HepG2 (cell line): Measurements from ENCODE around the gene SLC6A12. TPM values are rescaled to one million over a fixed set of nuclear protein-coding genes. Genes with fewer than 3 reads are reported as not detected.

Source experiments
- AGO1 ChIP-seq: fragments of 200-400 bp; formaldehyde crosslinking; IDR thresholded peaks from 2 replicates; pipeline ENCODE4 v1.6.1; 2017; ENCODE audit warnings: mild to moderate bottlenecking, low read depth, low read length, moderate library complexity; ENCODE audit not compliant: poor library complexity, severe bottlenecking
- AHR ChIP-seq: IDR thresholded peaks from 2 replicates; pipeline ENCODE4 v1.6.1; 2018; ENCODE audit warnings: missing genetic modification reagents, missing compliant biosample characterization
- CBX1 ChIP-seq: IDR thresholded peaks from one replicate; pipeline ENCODE4 v1.6.1; 2016; ENCODE audit warnings: antibody characterized with exemption, low read depth
- CEBPZ ChIP-seq: IDR thresholded peaks from 2 replicates; pipeline ENCODE4 v1.6.1; 2012; ENCODE audit warnings: low read length, improper control_type of control experiment
- CENPT ChIP-seq: sonication (generic); formaldehyde crosslinking; IDR thresholded peaks from 2 replicates; pipeline ENCODE4 v1.8.0; 2022; ENCODE audit warnings: low read depth, mild to moderate bottlenecking, moderate library complexity, missing genetic modification reagents
- HNF1A ChIP-seq, 2 experiments: sonication (generic) in 1 of 2; formaldehyde crosslinking in 1 of 2; IDR thresholded peaks; 2 replicates each; pipeline versions ENCODE4 v1.4.0 to v1.6.1; 2016 to 2020; ENCODE audit warnings: borderline replicate concordance in 1 of 2, low read depth in 1 of 2, mild to moderate bottlenecking in 1 of 2, missing genetic modification reagents in 1 of 2
- HNRNPH1 ChIP-seq: fragments of 200-400 bp; formaldehyde crosslinking; optimal IDR thresholded peaks from 2 replicates; pipeline ENCODE3; 2017; ENCODE audit warnings: mild to moderate bottlenecking, low read depth, low read length
- MATR3 ChIP-seq: sonication (generic); formaldehyde crosslinking; IDR thresholded peaks from 2 replicates; pipeline ENCODE4 v1.4.0; 2020; ENCODE audit warnings: missing genetic modification reagents
- NFKBIZ ChIP-seq: IDR thresholded peaks from 2 replicates; pipeline ENCODE4 v1.6.1; 2018; ENCODE audit warnings: missing genetic modification reagents, missing compliant biosample characterization
- PAF1 ChIP-seq: IDR thresholded peaks from 2 replicates; pipeline ENCODE4 v1.6.1; 2016; ENCODE audit warnings: missing genetic modification reagents, missing compliant biosample characterization
- SNAPC5 ChIP-seq: sonication (generic); formaldehyde crosslinking; IDR thresholded peaks from 2 replicates; pipeline ENCODE4 v1.8.1; 2023; ENCODE audit warnings: mild to moderate bottlenecking, missing genetic modification reagents, borderline replicate concordance
- TAF1 ChIP-seq: sonication (generic); formaldehyde crosslinking; IDR thresholded peaks from 2 replicates; pipeline ENCODE4 v1.4.0; 2020; ENCODE audit warnings: missing genetic modification reagents
- TSC22D2 ChIP-seq: sonication (generic); formaldehyde crosslinking; IDR thresholded peaks from 2 replicates; pipeline ENCODE4 v1.5.1; 2020; ENCODE audit warnings: missing genetic modification reagents, mild to moderate bottlenecking, borderline replicate concordance
- ZBTB33 ChIP-seq: sonication (generic); formaldehyde crosslinking; IDR thresholded peaks from 2 replicates; pipeline ENCODE4 v1.4.0; 2020; ENCODE audit warnings: missing genetic modification reagents
- ZNF703 ChIP-seq: sonication (generic); formaldehyde crosslinking; IDR thresholded peaks from 2 replicates; pipeline ENCODE4 v1.5.1; 2020; ENCODE audit warnings: missing genetic modification reagents, mild to moderate bottlenecking, moderate library complexity, borderline replicate concordance
- ZNF749 ChIP-seq: sonication (generic); formaldehyde crosslinking; IDR thresholded peaks from 2 replicates; pipeline ENCODE4 v1.8.0; 2022; ENCODE audit warnings: mild to moderate bottlenecking, missing genetic modification reagents, moderate library complexity, borderline replicate concordance
- ZNF781 ChIP-seq: sonication (generic); formaldehyde crosslinking; IDR thresholded peaks from 2 replicates; pipeline ENCODE4 v1.5.1; 2020; ENCODE audit warnings: borderline replicate concordance, mild to moderate bottlenecking, missing genetic modification reagents; ENCODE audit errors: not compliant biosample characterization
- ZNF83 ChIP-seq: sonication (generic); formaldehyde crosslinking; IDR thresholded peaks from 2 replicates; pipeline ENCODE4 v1.4.0; 2020; ENCODE audit warnings: missing genetic modification reagents, mild to moderate bottlenecking, borderline replicate concordance
- polyA plus RNA-seq, 8 experiments: library from polyadenylated mRNA; depleted of rRNA in 3 of 8; stranded (reverse) in 7 of 8; unstranded in 1 of 8; fragments of >200 nt; fragmentation: Illumina TruSeq in 4 of 8; extraction: Trizol in 4 of 8; gene quantifications; 2 replicates each; pipeline versions ENCODE4 v1.2.1 to v1.2.3, GENCODE V29; 2011 to 2016; ENCODE audit warnings: low read depth in 4 of 8, missing spikeins in 1 of 8, mixed read lengths in 1 of 8; ENCODE audit not compliant: insufficient read depth in 1 of 8
- total RNA-seq, 5 experiments: library from RNA; depleted of rRNA; stranded (reverse); fragments of >200 nt; fragmentation: Illumina TruSeq; extraction: Trizol; gene quantifications; 2 replicates each; pipeline ENCODE4 v1.2.3, GENCODE V29; 2016; ENCODE audit warnings: low read depth in 1 of 5

Gene SLC6A12
- total and polyA plus RNA-seq, 2 of the 13 experiments (the other 11 are each of a cell fraction or from before 2014, with no cell fraction given): 3.7 to 18.8 TPM

GRCh38 chr12:210277-211141, 3.4 kb downstream of the SLC6A12 start (continued):
- TF ChIP-seq ZBTB33 (CRISPR knock-in tag) (peak; percentile 68; the same call in 1 of the 2 replicates), CBX1 (peak; percentile 64), TSC22D2 (CRISPR knock-in tag) (peak; percentile 78; the same call in 1 of the 2 replicates), CEBPZ (no peak), MATR3 (CRISPR knock-in tag) (no peak), ZNF749 (CRISPR knock-in tag) (0 out of 2 replicates have a peak, but pooled peaks have one; percentile 38), CENPT (no peak), AGO1 (no peak), PAF1 (CRISPR knock-in tag) (no peak), TAF1 (no peak), AHR (peak; percentile 76; the same call in 1 of the 2 replicates), NFKBIZ (peak; percentile 95), ZNF83 (CRISPR knock-in tag) (peak; percentile 68; the same call in 1 of the 2 replicates), ZNF781 (peak; percentile 94), HNF1A (IDR thresholded peaks at IDR 0.05; ENCODE audit: low read depth) (peak; percentile 60), HNF1A (CRISPR knock-in tag; IDR thresholded peaks at IDR 0.05; ENCODE audit: borderline replicate concordance) (peak; percentile 94), SNAPC5 (CRISPR knock-in tag) (peak; percentile 91), ZNF703 (CRISPR knock-in tag) (peak; percentile 99), HNRNPH1 (no peak)
